SW480 (cell line): ENCODE results near the gene LUM.
"Not testable (repeated sequence)": the region's sequence is repeated elsewhere in the genome, so short reads cannot be mapped to it uniquely, and the experiment has no call there.

Experiments used
- DNase-seq: peaks from one replicate; pipeline ENCODE4 v3.0.0-alpha.2; 2016; ENCODE audit warnings: low spot score

The LUM gene

DNA sequence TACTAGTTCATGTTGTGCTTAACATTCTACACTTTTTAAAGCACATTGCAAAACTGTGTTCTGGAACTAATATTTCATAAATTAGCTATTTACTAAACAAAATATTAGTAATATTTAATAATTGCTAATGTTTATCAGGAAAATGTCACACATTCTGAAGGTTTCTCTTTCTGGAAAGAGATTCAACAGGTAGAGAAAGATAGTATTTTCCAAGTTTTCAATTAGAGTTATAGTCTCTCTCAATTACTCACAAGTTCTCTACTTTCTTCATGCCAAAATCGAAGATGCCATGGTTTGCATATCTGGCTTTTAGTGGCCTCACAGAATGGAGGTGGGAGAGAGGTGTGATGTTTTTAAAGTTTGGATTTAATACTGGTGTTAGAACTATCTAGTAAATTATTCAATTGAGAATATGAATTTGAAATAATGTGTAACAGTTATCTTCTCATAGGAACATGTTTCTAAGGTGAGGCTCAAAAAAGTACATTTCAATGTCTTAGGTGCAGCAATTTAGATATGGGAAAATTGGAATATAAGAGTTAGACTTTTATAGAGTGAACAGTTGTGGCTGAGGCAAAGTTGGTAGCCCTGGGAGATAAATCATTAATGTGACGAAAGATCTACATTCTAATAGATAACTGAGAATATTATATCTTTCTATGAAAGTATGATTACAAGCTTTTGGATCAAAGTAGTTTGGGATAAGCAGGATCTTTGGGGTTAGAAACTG, 1.5 kb downstream of the LUM start:
- DNase-seq: no peak

DNA sequence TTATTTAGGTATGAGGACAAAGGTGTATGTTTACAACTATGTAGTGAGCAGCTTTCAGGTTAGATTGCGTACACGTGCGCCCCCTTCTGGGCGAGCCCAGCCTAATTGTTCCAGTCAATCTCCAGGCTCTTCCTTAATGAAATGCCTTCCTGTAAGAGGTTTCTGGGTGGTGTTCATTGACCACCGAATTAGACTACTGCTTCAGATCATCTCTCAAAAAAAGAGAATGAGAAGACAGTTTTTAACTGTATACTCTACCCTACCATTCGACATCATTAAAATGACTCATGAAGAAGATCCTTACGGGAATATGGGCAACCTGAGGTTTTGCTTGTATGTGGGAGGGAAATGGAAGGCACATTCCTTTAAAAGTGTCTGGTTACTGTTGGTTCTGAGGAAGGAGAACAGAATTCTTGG, 2.1 kb downstream of the LUM start:
- peak; percentile 56 for DNase-seq

DNA sequence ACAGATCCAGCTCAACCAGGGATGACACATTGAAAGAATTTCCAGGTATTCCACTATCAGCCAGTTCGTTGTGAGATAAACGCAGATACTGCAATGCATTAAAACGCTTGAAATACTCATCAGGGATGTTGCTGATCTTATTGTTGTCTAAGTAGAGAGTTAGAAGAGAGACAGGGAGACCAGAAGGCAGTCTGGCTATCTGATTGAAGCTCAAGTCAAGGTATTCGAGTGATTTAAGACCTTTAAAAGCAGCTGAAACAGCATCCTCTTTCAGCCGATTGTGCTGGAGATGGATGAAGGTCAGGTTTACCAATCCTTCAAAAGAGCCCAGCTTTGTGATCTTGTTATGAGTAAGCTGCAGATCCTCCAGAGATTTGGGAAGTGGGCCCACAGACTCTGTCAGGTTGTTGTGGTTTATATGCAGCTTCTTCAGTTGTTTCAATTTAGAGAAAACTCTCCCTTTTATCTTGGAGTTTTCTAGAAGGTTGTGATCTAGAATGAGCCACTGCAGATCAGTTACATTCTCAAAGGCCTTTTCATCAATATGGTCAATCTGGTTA, 3.0 kb downstream of the LUM start:
- DNase-seq: no peak

DNA sequence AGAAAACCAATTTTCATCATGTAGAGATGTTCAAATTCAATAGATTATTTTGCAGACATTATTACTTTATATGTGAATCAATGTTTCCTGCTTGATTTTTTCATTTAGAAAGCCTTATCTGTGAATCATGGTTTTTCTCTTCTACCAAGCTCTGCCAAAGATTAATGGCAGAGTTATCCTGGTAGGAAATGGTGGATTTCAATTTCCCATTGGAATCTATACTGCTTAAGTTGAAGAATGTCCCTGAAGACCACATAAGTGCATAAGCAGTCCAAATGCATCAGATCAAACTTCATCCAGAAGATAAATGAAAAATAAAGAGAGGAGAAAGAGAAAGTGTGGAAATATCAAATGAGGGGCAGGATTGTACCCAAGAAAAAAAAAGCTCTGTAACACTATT, 5.0 kb downstream of the LUM start:
- DNase-seq: no peak

DNA sequence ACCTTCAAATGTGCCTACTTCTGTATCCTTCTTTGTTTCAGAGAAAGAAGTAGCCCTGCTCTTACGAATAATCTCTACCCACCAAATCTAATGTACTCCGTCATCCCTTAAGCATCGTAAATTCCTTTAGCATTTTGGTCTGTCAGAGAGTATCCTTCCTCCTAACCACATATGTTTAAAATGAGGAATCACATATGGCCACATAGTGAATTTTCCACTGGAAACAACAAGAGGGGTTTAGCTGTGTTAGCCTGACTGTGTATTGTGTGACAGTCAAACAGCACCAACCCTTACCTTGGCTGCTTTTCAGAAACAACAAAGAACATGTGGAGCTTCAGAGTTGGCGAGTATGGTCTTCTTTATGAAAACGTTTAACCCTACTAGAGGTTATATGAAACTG, 5.5 kb downstream of the LUM start:
- no peak for DNase-seq

DNA sequence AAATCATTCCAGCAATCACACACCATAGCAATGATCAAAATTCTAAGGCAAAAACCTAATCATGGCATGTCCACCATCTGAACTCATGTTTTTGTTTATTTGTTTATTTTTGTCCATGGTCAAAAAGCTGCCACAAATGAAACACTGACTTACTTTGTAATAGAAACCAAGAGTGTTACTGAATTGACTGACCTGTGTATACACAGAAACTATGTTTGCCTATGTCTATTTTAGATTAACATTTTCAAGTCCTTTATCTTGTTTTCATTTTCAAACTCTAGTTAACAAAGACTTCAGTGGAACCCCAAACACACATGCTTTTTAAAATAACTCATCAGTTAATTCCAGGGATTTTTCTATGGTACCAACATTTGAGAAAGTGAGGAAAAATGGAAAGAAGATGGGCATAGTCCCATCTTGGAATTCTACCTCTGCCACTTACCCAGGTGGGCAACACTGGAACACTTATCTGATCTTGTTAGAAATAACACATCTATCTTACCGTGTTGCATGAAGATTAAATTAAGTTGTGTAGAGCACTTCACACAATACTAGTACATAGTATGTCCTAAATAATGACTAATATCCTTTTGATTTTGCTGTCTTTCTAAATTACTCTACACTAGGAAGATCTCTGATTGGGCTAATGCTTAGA, 6.4 kb downstream of the LUM start:
- no peak for DNase-seq

DNA sequence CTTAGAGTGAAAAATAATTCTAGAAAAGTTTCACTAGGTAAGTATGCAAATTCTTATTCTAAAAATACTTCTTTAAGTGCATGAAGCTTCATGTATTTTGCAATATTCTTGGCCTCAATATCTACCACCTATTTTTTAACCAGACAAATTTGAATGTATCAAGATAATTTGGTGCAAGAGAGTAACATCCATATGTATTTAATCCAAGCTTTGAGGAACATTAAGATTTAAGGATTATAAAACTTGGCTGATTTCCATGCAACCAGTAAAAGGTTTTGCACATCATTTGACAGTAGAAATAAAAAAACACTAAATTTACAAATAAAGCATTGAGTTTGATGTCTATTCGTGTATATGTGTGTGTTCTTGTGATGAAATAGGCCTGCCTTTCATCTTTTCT, 7.7 kb downstream of the LUM start:
- no peak for DNase-seq

DNA sequence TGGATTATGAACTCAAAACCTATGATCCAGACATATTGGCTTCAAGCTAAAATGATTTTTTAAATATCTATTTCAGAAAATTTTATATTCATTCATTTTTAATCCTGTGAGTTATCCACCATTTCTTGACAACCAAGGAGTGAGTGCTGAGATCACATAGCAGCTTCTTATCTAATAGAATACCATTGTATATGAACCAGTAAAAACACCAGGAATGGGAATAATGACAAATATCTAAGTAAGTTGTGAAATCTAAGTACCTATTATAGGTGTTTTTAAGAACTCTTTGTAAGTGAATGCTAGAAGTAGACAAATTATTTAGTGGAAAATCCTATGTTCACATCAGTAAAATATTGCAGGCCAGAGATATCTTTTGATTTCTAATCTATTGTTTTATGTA, 8.2 kb downstream of the LUM start:
- no peak for DNase-seq

DNA sequence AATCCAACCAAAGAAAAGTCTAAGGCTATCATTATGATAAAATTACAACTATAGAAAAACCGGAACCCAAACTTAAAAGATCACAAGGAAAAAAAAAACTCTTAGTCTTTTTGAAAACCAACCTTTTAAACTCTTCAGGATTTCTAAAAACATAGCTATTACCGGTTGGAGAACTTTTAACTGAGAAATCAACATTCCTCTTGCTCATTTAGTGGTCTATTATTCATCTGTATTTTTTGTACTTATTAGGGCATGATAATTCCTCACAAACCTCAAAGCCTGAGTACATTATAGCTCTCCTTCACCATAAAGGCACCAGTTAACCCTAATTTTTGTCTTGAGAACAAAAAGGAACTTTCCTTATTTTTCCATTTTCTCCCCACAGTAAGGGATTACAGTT, 10.4 kb downstream of the LUM start:
- DNase-seq: no peak

DNA sequence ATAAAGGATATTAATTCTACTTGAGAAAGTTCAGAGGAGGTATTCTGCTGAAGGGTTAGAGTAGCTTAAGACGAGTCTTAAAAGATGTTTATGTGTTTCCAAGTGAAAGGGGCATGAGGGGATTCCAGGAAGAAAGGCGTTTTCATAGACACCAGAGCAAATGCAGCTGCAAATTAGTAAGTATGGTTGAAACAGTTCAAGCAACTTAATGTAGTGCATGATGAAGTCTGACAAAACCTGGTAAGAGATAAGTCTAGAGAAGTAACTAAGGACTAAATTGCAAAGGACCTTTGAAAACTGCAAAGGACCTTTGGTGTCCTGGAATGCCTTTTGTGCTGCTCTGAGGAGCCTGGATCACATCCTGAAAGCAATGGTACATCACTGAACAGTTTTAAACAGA, 11.5 kb downstream of the LUM start:
- DNase-seq: no peak

DNA sequence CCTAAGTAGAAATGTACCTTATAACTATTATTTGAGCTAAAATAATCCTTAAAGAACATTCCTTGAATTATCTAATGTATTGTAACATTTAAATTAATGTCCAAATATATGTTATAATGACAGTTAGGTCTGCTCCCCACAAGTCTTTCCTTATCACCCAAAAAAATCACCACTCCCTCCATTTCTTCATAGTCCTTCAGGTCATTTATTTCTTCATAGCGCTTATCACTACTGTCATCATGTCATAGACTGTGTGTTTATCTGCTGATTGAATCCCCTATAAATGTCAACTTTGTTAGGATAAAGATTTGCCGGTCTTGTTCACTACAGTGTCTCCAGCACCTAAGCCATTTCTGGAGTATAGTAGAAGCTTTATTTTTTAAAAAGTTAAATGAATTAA, 12.0 kb downstream of the LUM start:
- no peak for DNase-seq

DNA sequence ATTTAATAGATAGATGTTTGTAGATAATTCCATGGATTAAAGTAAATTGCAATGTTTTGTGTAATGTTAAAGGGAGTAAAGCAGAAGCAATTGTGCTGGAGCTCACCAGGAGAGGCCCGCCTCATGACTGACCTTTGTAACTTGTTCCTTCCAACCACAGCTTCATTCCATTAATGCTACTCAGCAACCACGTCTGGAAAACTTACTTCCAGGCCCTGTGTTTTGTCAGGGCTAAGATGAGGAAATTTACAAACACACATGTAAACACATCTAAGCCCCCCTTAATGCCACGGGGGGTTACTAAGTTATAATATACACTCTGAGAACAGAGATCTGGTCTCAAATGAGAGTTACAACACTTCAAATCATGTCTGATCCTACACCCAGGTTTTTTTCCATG, 12.4 kb downstream of the LUM start:
- DNase-seq: peak; percentile 54

DNA sequence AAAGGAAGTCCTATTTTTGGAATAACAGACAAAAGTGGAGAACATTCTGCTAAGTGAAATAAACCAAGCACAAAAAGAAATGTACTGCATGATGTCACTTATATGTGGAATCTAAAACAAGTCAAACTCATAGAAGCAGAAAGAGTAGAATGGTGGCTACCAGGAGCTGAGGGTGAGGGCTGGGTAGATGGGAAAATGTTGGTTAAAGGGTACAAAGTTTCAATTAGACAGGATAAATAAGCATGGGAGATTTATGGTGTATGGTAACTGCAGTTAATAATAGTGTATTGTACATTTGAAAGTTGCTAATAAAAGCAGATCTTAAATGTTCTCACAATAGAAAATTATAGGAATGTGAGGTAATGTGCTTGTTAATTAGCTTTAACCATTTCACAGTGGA, 12.8 kb downstream of the LUM start:
- no peak for DNase-seq

DNA sequence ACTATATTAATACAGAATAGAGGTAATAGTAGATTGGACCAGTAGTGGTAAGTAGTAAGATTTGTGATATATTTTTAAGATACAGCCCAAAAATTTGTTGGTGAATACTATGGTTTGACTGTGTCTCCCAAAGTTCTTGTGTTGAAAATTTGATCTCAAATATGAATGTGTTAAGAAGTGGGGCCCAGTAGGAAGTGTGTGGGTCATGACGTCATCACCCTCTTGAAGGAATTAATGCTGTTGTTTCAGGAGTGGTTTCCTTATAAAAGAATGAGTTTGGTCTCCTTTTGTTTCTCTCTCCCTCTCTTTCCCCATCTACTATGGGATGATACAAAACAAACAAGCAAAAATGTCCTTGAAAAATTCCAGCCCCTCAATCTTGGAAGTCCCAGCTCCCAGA, 16.3 kb downstream of the LUM start:
- no peak for DNase-seq

DNA sequence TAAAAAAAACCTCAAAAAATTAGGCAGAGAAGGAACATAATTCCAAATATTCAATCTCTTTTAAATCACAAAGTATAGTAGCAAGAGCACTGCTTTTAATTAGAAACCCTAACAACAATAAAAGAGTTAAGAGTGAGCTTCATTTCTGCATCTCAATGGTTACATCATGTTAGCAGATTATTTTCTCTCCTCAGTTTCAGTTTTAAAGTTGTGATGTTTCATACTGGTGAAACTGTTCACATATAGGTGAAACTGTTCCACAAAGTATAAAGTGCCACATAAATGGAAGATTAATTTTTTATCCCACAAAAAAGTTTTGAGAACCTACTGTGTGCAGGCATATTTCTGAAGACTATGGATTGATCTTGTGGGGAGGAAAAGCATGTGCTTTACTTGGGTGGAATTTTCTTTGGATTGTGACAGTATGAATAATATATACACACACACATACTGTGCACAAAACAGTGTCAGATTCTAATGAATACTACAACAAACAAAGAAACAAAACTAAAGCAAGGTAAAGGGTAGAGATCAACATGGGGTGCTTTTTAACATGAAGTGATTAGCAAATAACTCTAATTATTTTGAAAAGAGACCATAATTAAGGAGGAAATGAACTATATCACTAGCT, 17.1 kb downstream of the LUM start:
- DNase-seq: no peak

DNA sequence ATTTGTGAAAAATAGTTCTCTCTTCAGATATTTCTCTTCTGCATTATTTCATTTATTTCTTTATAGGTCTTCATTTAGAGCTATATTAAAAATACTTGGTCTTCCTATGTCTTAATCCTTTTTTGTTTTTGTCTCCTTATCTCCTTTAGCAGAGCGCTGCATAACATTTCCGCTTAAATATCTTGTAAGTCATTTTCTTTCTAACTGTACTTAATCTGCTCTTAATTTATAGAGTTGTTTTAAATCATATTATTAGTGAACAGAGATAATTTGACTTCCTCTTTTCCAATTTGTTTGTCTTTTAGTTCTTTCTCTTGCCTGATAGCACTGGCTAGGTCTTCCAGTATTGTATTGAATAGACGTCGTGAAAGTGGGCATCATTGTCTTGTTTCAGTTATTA, 18.0 kb downstream of the LUM start:
- no peak for DNase-seq

DNA sequence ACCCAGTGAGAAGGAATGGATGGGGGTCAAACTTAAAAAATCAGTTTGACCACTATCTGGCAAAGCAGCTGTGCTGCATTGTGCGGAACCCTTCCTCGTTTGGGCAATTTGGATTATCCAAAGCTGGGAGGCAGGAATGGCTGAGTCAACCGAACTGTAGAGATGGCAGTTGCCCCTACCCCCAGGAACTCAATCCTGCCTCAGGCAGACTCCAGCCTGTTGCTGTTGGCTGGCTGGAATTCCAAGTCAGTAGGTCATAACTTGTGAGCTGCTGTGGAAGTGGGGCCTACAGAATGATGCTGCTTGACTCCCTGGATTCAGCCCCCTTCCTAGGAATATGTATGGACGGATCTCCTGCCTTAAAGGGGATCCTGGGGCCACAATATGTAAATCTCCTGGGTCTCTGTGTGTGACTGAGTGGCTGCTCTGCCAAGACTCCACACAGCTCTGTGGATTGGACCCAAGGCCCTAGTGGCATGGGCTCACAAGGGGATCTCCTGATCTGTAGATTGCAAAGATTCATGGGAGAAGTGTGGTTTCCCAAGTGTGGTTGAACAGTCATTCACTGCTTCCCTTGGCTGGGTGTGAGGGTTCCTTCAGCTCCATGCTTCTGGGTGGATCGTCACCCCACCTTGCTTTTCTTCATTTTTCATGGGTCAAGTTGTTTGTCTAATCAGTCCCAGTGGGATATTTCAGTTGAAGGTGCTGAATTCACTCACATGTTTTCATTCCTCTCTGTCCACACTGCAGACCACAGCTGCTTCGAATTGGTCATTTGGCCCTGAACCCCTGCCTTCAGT, 19.2 kb downstream of the LUM start:
- DNase-seq: no peak

DNA sequence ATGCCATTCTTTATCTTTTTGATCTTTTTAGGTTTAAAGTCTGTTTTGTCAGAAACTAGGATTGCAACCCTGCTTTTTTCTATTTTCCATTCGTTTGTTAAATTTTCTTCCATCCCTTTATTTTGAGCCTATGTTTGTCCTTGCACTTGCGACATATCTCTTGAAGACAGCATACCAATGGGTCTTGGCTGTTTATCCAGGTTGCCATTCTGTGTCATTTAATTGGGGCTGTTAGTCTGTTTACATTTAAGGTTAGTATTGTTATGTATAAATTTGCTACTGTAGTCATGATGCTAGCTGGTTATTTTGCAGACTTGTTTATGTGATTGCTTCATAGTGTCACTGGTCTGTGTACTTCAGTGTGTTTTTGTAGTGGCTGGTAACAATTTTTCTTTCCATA, 21.3 kb downstream of the LUM start:
- DNase-seq: not testable (repeated sequence)

DNA sequence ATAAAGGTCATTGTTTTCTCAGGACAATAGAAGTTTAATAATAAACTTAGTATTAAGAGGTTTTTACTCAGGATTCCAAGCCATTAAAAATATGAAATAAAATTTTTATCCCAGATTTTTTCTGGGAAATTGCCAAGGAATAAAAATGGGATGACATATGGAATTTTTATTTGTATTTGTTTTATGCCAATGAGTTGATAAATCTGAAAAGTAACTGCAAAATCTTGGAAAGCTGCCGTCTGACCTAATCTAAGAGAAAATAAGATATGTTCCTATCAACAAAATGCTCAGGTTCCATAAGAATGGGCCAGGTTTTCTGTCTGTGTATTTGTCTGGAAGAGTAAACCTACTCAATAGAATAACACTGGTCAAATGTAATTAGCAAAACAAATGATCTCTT, 31.3 kb downstream of the LUM start:
- DNase-seq: no peak

DNA sequence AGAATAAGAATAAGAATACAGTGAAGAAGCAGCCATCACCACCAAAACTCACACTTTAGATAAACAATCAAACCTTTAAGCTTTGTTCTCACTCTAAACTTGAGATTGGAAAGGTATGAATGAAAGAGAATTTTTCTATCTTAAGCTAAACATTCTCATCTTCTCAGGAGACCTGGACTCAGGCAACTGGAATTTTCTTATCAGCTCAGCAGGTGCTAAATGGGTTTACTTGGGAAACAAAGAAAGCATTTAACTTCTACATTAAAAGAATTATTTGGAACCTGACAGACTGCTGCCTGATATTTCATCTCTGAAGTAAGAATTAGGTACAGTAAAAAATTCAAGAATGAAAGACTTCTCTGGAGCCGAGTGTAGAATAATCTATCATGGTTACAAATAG, 32.8 kb downstream of the LUM start:
- no peak for DNase-seq

DNA sequence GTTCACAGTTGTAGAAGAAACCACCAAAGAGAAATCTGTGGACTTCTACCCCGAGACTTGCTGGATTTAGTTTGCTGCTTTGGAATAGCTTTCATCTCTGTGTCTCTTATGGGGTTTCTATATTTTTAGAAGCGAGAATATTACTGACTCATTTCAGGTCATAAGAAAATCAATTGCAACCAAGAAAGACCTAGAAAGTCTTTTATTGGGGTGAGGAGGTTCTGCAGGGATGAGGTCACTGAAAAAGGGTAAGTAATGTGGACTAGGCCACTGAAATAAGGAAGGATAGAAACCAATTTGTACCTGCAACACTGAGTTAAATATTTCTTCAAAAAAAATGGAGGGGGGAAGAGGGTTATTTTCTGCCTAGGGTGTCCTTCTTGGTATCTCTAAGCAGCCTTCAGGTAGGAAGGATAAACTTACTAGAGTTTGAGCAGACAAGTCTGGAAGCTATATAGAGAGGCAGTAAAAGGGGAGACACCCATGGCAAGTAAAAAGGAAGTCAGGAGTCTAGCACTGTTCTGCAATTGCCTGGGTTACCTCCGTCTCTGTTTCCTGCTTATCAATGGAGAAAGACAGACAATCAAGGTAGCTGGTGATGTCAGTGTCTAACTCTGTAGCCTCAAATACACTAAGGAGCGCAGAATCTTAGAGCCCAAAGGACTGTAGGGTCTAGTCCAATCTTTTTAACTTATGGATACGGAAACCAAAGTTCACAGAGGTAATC, 33.9 kb downstream of the LUM start:
- DNase-seq: no peak

DNA sequence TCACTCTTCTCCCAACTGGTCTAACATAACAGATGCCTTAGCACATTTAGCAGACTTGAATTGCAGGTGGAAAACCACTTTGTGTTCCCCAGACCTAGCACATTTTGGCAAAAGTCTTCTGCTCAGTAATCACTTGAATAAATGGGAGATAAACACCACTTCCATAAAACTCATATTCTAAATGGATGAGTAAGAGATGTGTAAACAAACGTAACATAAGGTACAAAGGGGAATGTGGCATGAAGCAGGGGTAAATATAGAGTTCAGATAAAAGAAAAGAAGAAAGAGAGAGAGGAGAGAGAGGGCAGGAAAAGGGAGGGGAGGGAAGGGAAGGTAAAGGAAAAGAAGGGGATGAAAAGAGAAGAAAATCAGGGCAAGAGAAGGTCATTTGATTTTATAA, 36.4 kb downstream of the LUM start:
- DNase-seq: no peak
